ENCODE data around the gene ROCK2. TPM values are rescaled to one million over a fixed set of nuclear protein-coding genes. Genes with fewer than 3 reads are reported as not detected.
"Not testable (repeated sequence)": the region's sequence is repeated elsewhere in the genome, so short reads cannot be mapped to it uniquely, and the experiment has no call there.

The ROCK2 gene
- total RNA-seq, 2 donors from 2014 or later = 29.6 to 32.2 TPM

DNA sequence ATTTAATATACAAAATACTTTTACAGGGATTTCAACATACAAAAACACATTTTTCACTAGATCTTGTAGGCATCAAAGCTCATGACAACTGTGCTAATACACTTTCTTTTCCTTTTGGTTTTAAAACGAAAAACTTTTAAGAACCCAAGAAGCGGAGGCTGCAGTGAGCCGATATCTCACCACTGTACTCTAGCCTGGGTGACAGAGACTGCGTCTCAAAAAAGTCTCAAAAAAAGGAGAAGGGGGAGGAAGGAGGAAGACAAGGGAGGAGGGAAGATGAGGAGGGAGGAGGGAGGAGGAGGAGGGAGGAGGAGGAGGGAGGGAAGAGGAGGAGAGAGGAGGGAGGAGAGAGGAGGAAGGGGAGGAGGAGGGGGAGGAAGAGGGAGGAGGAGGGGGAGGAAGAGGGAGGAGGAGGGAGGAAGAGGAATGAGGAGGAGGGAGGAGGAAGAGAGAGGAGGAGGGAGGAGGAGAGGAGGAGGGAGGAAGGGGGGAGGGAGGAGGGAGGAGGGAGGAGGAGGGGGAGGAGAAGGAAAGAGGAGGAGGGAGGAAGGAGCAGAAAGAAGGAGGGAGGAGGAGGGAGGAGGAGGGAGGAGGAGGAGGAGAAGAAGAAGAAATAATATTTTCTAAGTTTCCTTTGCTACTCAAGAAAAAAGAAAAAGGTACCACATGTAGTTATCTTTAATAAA is 13.8 kb downstream of the ROCK2 start:
- TF ChIP-seq POLR2A (IDR thresholded peaks at IDR 0.05) (no peak), CTCF (IDR thresholded peaks at IDR 0.05) (no peak), POLR2AphosphoS5 (IDR thresholded peaks at IDR 0.05) (no peak)
- DNase-seq (ENCODE audit: low spot score) = no peak
- Histone ChIP-seq H3K9me3 (no peaks in the 10 kb centered on the region), H3K27ac (peak overlapping the region in 1 of 2 donors; percentile 50), H3K4me1 (replicated peaks) (no peaks in the 10 kb centered on the region), H3K27me3 (replicated peaks; ENCODE audit: insufficient read depth) (no peaks in the 10 kb centered on the region), H3K36me3 (no peaks in the 10 kb centered on the region), H3K4me3 (no peak overlapping the region)
- 34% methylated on average over 4 of the region's 4 CpGs for WGBS
- intact Hi-C loops (cut with DNase I) = no loop called here

- Histone ChIP-seq H3K36me3 (no peaks in the 10 kb centered on the region), H3K4me3 (no peak overlapping the region), H3K4me1 (replicated peaks) (no peaks in the 10 kb centered on the region), H3K27me3 (replicated peaks; ENCODE audit: insufficient read depth) (no peaks in the 10 kb centered on the region), H3K27ac (no peak overlapping the region), H3K9me3 (no peaks in the 10 kb centered on the region)
- no peak for DNase-seq (ENCODE audit: low spot score)
- WGBS = 25% methylated on average over 1 of the region's 1 CpG
- intact Hi-C loops (cut with DNase I) = no loop called here
- TF ChIP-seq POLR2AphosphoS5 (IDR thresholded peaks at IDR 0.05) (no peak), POLR2A (IDR thresholded peaks at IDR 0.05) (no peak), CTCF (IDR thresholded peaks at IDR 0.05) (no peak)
Measured at GRCh38 chr2:11329776-11330175, 14.7 kb downstream of the ROCK2 start.

DNA sequence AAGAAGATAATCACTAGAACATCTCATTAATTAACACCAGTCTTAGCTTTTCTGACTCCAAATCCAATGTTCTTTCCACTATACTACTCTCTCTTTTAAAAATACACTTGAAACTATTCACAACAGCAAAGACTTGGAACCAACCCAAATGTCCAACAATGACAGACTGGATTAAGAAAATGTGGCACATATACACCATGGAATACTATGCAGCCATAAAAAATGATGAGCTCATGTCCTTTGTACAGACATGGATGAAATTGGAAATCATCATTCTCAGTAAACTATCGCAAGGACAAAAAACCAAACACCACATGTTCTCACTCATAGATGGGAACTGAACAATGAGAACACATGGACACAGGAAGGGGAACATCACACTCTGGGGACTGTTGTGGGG is 15.9 kb downstream of the ROCK2 start:
- intact Hi-C loops (cut with DNase I); H3K27me3 ChIP-seq (replicated peaks; ENCODE audit: insufficient read depth); DNase-seq (ENCODE audit: low spot score); H3K27ac ChIP-seq; H3K36me3 ChIP-seq; H3K4me1 ChIP-seq (replicated peaks); H3K4me3 ChIP-seq; H3K9me3 ChIP-seq: not testable (repeated sequence)
- 90% methylated on average over 1 of the region's 1 CpG for WGBS

GRCh38 chr2:11327871-11328270 is 16.6 kb downstream of the ROCK2 start:
- no peak for DNase-seq (ENCODE audit: low spot score)
- H3K4me1 ChIP-seq (replicated peaks) = no peaks in the 10 kb centered on the region
- H3K36me3 ChIP-seq = no peaks in the 10 kb centered on the region
- H3K27me3 ChIP-seq (replicated peaks; ENCODE audit: insufficient read depth) = no peaks in the 10 kb centered on the region
- no peak overlapping the region for H3K4me3 ChIP-seq
- H3K27ac ChIP-seq = no peak overlapping the region
- WGBS = 73% methylated on average over 2 of the region's 2 CpGs
- intact Hi-C loops (cut with DNase I) = no loop called here
- TF ChIP-seq CTCF (IDR thresholded peaks at IDR 0.05) (no peak), POLR2A (IDR thresholded peaks at IDR 0.05) (no peak), POLR2AphosphoS5 (IDR thresholded peaks at IDR 0.05) (no peak)
- H3K9me3 ChIP-seq = no peaks in the 10 kb centered on the region

GRCh38 chr2:11326677-11327211 is 17.7 kb downstream of the ROCK2 start:
- intact Hi-C loops (cut with DNase I) = no loop called here

More at GRCh38 chr2:11326677-11327211, 17.7 kb downstream of the ROCK2 start:
- Histone ChIP-seq H3K27ac (no peak overlapping the region), H3K36me3 (no peaks in the 10 kb centered on the region), H3K4me1 (replicated peaks) (no peaks in the 10 kb centered on the region), H3K27me3 (replicated peaks; ENCODE audit: insufficient read depth) (no peaks in the 10 kb centered on the region), H3K9me3 (no peaks in the 10 kb centered on the region), H3K4me3 (no peak overlapping the region)
- TF ChIP-seq CTCF (IDR thresholded peaks at IDR 0.05) (no peak), POLR2AphosphoS5 (IDR thresholded peaks at IDR 0.05) (no peak), POLR2A (IDR thresholded peaks at IDR 0.05) (no peak)
- no peak for DNase-seq (ENCODE audit: low spot score)
- 70% methylated on average over 4 of the region's 4 CpGs for WGBS
